ENCODE results near the gene RFFL.
"Not testable (repeated sequence)": the region's sequence is repeated elsewhere in the genome, so short reads cannot be mapped to it uniquely, and the experiment has no call there.

Gene RFFL

GRCh38 chr17:35063514-35064223 is at the start of gene RFFL:
Gene RFFL (minus strand): TSS chr17:35063707. CDS start chr17:35026553, 37,154 bp downstream.
- Histone ChIP-seq H3K9me2 (replicated peaks; ENCODE audit: control insufficient read depth, low read length) (no peaks in the 10 kb centered on the region), H3K36me3 (ENCODE audit: control insufficient read depth, low read length) (no peaks in the 10 kb centered on the region), H3K79me2 (ENCODE audit: control insufficient read depth, low read length) (no peaks in the 10 kb centered on the region), H3K4me1 (ENCODE audit: control insufficient read depth, low read length) (peaks cover 7% of the 10 kb centered on the region), H3K27ac (ENCODE audit: low read depth, low read length) (no peak within 1 kb of the TSS), H4K20me1 (ENCODE audit: control insufficient read depth, insufficient read depth, low read depth, low read length) (no peaks in the 10 kb centered on the region), H3K4me3 (ENCODE audit: low read length) (no peak within 1 kb of the TSS), H3K4me2 (ENCODE audit: low read length) (no peak within 1 kb of the TSS), H3K9me3 (ENCODE audit: control insufficient read depth, insufficient read depth, low read length) (no peaks in the 10 kb centered on the region), H3K27me3 (ENCODE audit: control insufficient read depth, low read length) (no peaks in the 10 kb centered on the region), H3F3A (ENCODE audit: control insufficient read depth, insufficient read depth) (no peaks in the 10 kb centered on the region)
- TF ChIP-seq EZH2phosphoT487 (IDR thresholded peaks at IDR 0.05; ENCODE audit: borderline replicate concordance, low read length) = no peak
- TF ChIP-seq CTCF (IDR thresholded peaks at IDR 0.05; ENCODE audit: low read depth, low read length, poor library complexity, severe bottlenecking) = no peak

GRCh38 chr17:35110791-35111190 is 47.3 kb upstream of the RFFL start:
- peaks cover 40% of the 10 kb centered on the region for H3K79me2 ChIP-seq (ENCODE audit: control insufficient read depth, low read length)
- peaks cover 26% of the 10 kb centered on the region for H3K36me3 ChIP-seq (ENCODE audit: control insufficient read depth, low read length)
- H4K20me1 ChIP-seq (ENCODE audit: control insufficient read depth, insufficient read depth, low read depth, low read length); H3K9me2 ChIP-seq (replicated peaks; ENCODE audit: control insufficient read depth, low read length); H3K27ac ChIP-seq (ENCODE audit: low read depth, low read length); H3K9me3 ChIP-seq (ENCODE audit: control insufficient read depth, insufficient read depth, low read length); H3K27me3 ChIP-seq (ENCODE audit: control insufficient read depth, low read length); H3K4me1 ChIP-seq (ENCODE audit: control insufficient read depth, low read length); H3K4me2 ChIP-seq (ENCODE audit: low read length); H3K4me3 ChIP-seq (ENCODE audit: low read length); H3F3A ChIP-seq (ENCODE audit: control insufficient read depth, insufficient read depth): not testable (repeated sequence)

GRCh38 chr17:35104844-35105450 is 41.4 kb upstream of the RFFL start:
- peaks cover 4% of the 10 kb centered on the region; the same call in 1 of the 2 replicates for H3K79me2 ChIP-seq (ENCODE audit: control insufficient read depth, low read length)
- H3K4me3 ChIP-seq (ENCODE audit: low read length) = no peak overlapping the region
- no peaks in the 10 kb centered on the region for H3K9me2 ChIP-seq (replicated peaks; ENCODE audit: control insufficient read depth, low read length)
- no peaks in the 10 kb centered on the region for H3K27me3 ChIP-seq (ENCODE audit: control insufficient read depth, low read length)
- peaks cover 59% of the 10 kb centered on the region for H3K36me3 ChIP-seq (ENCODE audit: control insufficient read depth, low read length)
- no peaks in the 10 kb centered on the region for H3F3A ChIP-seq (ENCODE audit: control insufficient read depth, insufficient read depth)
- no peaks in the 10 kb centered on the region for H4K20me1 ChIP-seq (ENCODE audit: control insufficient read depth, insufficient read depth, low read depth, low read length)
- H3K4me1 ChIP-seq (ENCODE audit: control insufficient read depth, low read length) = no peaks in the 10 kb centered on the region
- no peak for TF ChIP-seq EZH2phosphoT487 (IDR thresholded peaks at IDR 0.05; ENCODE audit: borderline replicate concordance, low read length)
- no peak for TF ChIP-seq CTCF (IDR thresholded peaks at IDR 0.05; ENCODE audit: low read depth, low read length, poor library complexity, severe bottlenecking)
- H3K9me3 ChIP-seq (ENCODE audit: control insufficient read depth, insufficient read depth, low read length) = no peaks in the 10 kb centered on the region
- no peak overlapping the region for H3K4me2 ChIP-seq (ENCODE audit: low read length)
- no peak overlapping the region for H3K27ac ChIP-seq (ENCODE audit: low read depth, low read length)

GRCh38 chr17:35103271-35103670 is 39.8 kb upstream of the RFFL start:
- Histone ChIP-seq H3K4me2 (ENCODE audit: low read length) (no peak overlapping the region), H3K9me3 (ENCODE audit: control insufficient read depth, insufficient read depth, low read length) (no peaks in the 10 kb centered on the region), H3K27me3 (ENCODE audit: control insufficient read depth, low read length) (no peaks in the 10 kb centered on the region), H3K4me3 (ENCODE audit: low read length) (no peak overlapping the region), H3K9me2 (replicated peaks; ENCODE audit: control insufficient read depth, low read length) (no peaks in the 10 kb centered on the region), H3K4me1 (ENCODE audit: control insufficient read depth, low read length) (no peaks in the 10 kb centered on the region), H3F3A (ENCODE audit: control insufficient read depth, insufficient read depth) (no peaks in the 10 kb centered on the region), H4K20me1 (ENCODE audit: control insufficient read depth, insufficient read depth, low read depth, low read length) (no peaks in the 10 kb centered on the region), H3K79me2 (ENCODE audit: control insufficient read depth, low read length) (no peaks in the 10 kb centered on the region), H3K27ac (ENCODE audit: low read depth, low read length) (no peak overlapping the region), H3K36me3 (ENCODE audit: control insufficient read depth, low read length) (peaks cover 73% of the 10 kb centered on the region)
- TF ChIP-seq EZH2phosphoT487 (IDR thresholded peaks at IDR 0.05; ENCODE audit: borderline replicate concordance, low read length) (no peak), CTCF (IDR thresholded peaks at IDR 0.05; ENCODE audit: low read depth, low read length, poor library complexity, severe bottlenecking) (no peak)
